Osteoblast (primary cell): ENCODE data around the gene ADARB2. TPM values are rescaled to one million over a fixed set of nuclear protein-coding genes. Genes with fewer than 3 reads are reported as not detected.

Source experiments
- DNase-seq: peaks from one replicate; pipeline ENCODE4 v3.0.0; 2011; ENCODE audit warnings: low spot score, mixed read lengths; ENCODE audit not compliant: insufficient read length; ENCODE audit errors: missing footprints
- H2AFZ ChIP-seq: 2 replicates; pipeline ENCODE4 v1.6.0; 2011; ENCODE audit warnings: mild to moderate bottlenecking, low read length
- H3K27ac ChIP-seq: 2 replicates; pipeline ENCODE4 v1.5.1; 2011; ENCODE audit warnings: mild to moderate bottlenecking, low read depth, low read length, moderate library complexity
- H3K27me3 ChIP-seq: 2 replicates; pipeline ENCODE4 v1.6.0; 2012; ENCODE audit warnings: mild to moderate bottlenecking, control low read depth, inconsistent platforms, low read length, moderate library complexity; ENCODE audit not compliant: insufficient read depth
- H3K36me3 ChIP-seq: 2 replicates; pipeline ENCODE4 v1.5.1; 2011; ENCODE audit warnings: mild to moderate bottlenecking, low read length, control low read depth, moderate library complexity; ENCODE audit not compliant: insufficient read depth
- H3K4me1 ChIP-seq: 2 replicates; pipeline ENCODE4 v1.5.1; 2011; ENCODE audit warnings: mild to moderate bottlenecking, low read length, control low read depth, moderate library complexity; ENCODE audit not compliant: insufficient read depth
- H3K4me2 ChIP-seq: 2 replicates; pipeline ENCODE4 v1.6.0; 2011; ENCODE audit warnings: mild to moderate bottlenecking, low read length; ENCODE audit not compliant: insufficient read depth
- H3K4me3 ChIP-seq: fragments of 200-600 bp; sonication (generic); 3 replicates; pipeline ENCODE4 v1.5.1; 2012; ENCODE audit warnings: mild to moderate bottlenecking, low read length, inconsistent platforms; ENCODE audit not compliant: insufficient read depth
- H3K79me2 ChIP-seq: 2 replicates; pipeline ENCODE4 v1.6.0; 2012; ENCODE audit warnings: mild to moderate bottlenecking, low read length, control low read depth, inconsistent platforms; ENCODE audit not compliant: insufficient read depth
- H3K9me3 ChIP-seq: 2 replicates; pipeline ENCODE4 v1.5.1; 2011; ENCODE audit warnings: low read depth, low read length, control low read depth
- H4K20me1 ChIP-seq: 2 replicates; pipeline ENCODE4 v1.6.0; 2012; ENCODE audit warnings: mild to moderate bottlenecking, low read length, control low read depth; ENCODE audit not compliant: insufficient read depth
- CTCF ChIP-seq: IDR thresholded peaks from 2 replicates; pipeline ENCODE4 v1.5.1; 2011; ENCODE audit warnings: mild to moderate bottlenecking, low read depth, low read length, moderate library complexity; ENCODE audit errors: extremely low read depth
- total RNA-seq: library from RNA; depleted of rRNA; stranded (reverse); fragments of >200 nt; gene quantifications from 2 replicates; pipeline ENCODE4 v1.2.3, GENCODE V29; 2012

ADARB2 gene
- total RNA-seq, 1 donor, result not detected

- H3K4me2 ChIP-seq, result no peak overlapping the region
- H3K27me3 ChIP-seq, result no peaks in the 10 kb centered on the region
- no peak for DNase-seq
- no peaks in the 10 kb centered on the region for H4K20me1 ChIP-seq
- no peaks in the 10 kb centered on the region for H3K4me1 ChIP-seq
- H3K4me3 ChIP-seq, result no peak overlapping the region
- H2AFZ ChIP-seq, result no peak overlapping the region
- no peak for TF ChIP-seq CTCF
- H3K9me3 ChIP-seq, result peaks cover 3% of the 10 kb centered on the region
- no peaks in the 10 kb centered on the region for H3K36me3 ChIP-seq
- H3K79me2 ChIP-seq, result no peaks in the 10 kb centered on the region
- no peak overlapping the region for H3K27ac ChIP-seq
These were observed 10.3 kb upstream of the ADARB2 start for GRCh38 chr10:1747590-1748157.

GRCh38 chr10:1746796-1747195, 9.5 kb upstream of the ADARB2 start:
- DNase-seq, result no peak
- no peaks in the 10 kb centered on the region for H3K27me3 ChIP-seq
- no peak overlapping the region for H3K27ac ChIP-seq
- H3K79me2 ChIP-seq, result no peaks in the 10 kb centered on the region
- no peak overlapping the region for H3K4me2 ChIP-seq
- TF ChIP-seq CTCF, result no peak
- no peak overlapping the region for H3K4me3 ChIP-seq
- H3K4me1 ChIP-seq, result no peaks in the 10 kb centered on the region
- H3K36me3 ChIP-seq, result no peaks in the 10 kb centered on the region
- H2AFZ ChIP-seq, result no peak overlapping the region
- H4K20me1 ChIP-seq, result no peaks in the 10 kb centered on the region
- peaks cover 3% of the 10 kb centered on the region for H3K9me3 ChIP-seq

GRCh38 chr10:1745780-1746456, 8.6 kb upstream of the ADARB2 start:
- Histone ChIP-seq H2AFZ (no peak overlapping the region), H4K20me1 (no peaks in the 10 kb centered on the region), H3K4me1 (no peaks in the 10 kb centered on the region), H3K27me3 (no peaks in the 10 kb centered on the region), H3K79me2 (no peaks in the 10 kb centered on the region), H3K36me3 (no peaks in the 10 kb centered on the region), H3K4me2 (no peak overlapping the region), H3K27ac (no peak overlapping the region), H3K4me3 (no peak overlapping the region), H3K9me3 (peaks cover 3% of the 10 kb centered on the region)
- no peak for DNase-seq
- no peak for TF ChIP-seq CTCF

GRCh38 chr10:1744524-1744923, 7.2 kb upstream of the ADARB2 start:
- Histone ChIP-seq H3K4me1 (no peaks in the 10 kb centered on the region), H4K20me1 (no peaks in the 10 kb centered on the region), H3K36me3 (no peaks in the 10 kb centered on the region), H3K27me3 (no peaks in the 10 kb centered on the region), H3K4me3 (no peak overlapping the region), H3K79me2 (no peaks in the 10 kb centered on the region), H3K4me2 (no peak overlapping the region), H3K27ac (no peak overlapping the region), H2AFZ (no peak overlapping the region), H3K9me3 (peaks cover 3% of the 10 kb centered on the region)
- no peak for DNase-seq
- TF ChIP-seq CTCF, result no peak
